Small intestine (tissue), 7 donors: ENCODE results near the gene SSU72. TPM values are rescaled to one million over a fixed set of nuclear protein-coding genes. Genes with fewer than 3 reads are reported as not detected.
A peak's percentile ranks its signal among the peaks of the same experiment; 100 is the strongest.

Experiments
- DNase-seq, 2 donors: peaks; one replicate each; pipeline versions ENCODE4 v3.0.0 to v3.0.0-alpha.2; 2013
- FAIRE-seq: peaks from 2 replicates; lab custom pipeline; 2012; peaks lifted over from hg19 to GRCh38; lab: Jason Lieb, UNC
- H3K27ac ChIP-seq, 3 donors: one replicate each; pipeline ENCODE4 v1.5.1; 2013; ENCODE audit warnings: low read length in 2 of 3, mild to moderate bottlenecking in 2 of 3, control low read depth in 1 of 3, inconsistent platforms in 1 of 3, low read depth in 1 of 3, moderate library complexity in 1 of 3
- H3K27me3 ChIP-seq, 3 donors: one replicate each; pipeline ENCODE4 v1.6.1; 2013; ENCODE audit warnings: low read length in 3 of 3, inconsistent platforms in 1 of 3; ENCODE audit not compliant: control insufficient read depth in 3 of 3, insufficient read depth in 3 of 3
- H3K36me3 ChIP-seq, 3 donors: one replicate each; pipeline ENCODE4 v1.6.1; 2013; ENCODE audit warnings: low read length in 3 of 3, inconsistent platforms in 1 of 3, low read depth in 1 of 3, mild to moderate bottlenecking in 1 of 3, moderate library complexity in 1 of 3; ENCODE audit not compliant: control insufficient read depth in 3 of 3, insufficient read depth in 2 of 3
- H3K4me1 ChIP-seq, 3 donors: one replicate each; pipeline ENCODE4 v1.6.1; 2013; ENCODE audit warnings: low read length in 2 of 3, inconsistent platforms in 1 of 3, low read depth in 1 of 3, mild to moderate bottlenecking in 1 of 3, moderate library complexity in 1 of 3; ENCODE audit not compliant: control insufficient read depth in 3 of 3, insufficient read depth in 2 of 3
- H3K4me3 ChIP-seq, 3 donors: one replicate each; pipeline ENCODE4 v1.5.1; 2013; ENCODE audit warnings: low read length in 3 of 3, control low read depth in 1 of 3, inconsistent platforms in 1 of 3, low read depth in 1 of 3, mild to moderate bottlenecking in 1 of 3, moderate library complexity in 1 of 3
- H3K9me3 ChIP-seq, 2 donors: one replicate each; pipeline ENCODE4 v1.6.1; 2013; ENCODE audit warnings: low read depth in 1 of 2, low read length in 1 of 2; ENCODE audit not compliant: control insufficient read depth in 2 of 2, insufficient read depth in 1 of 2
- WGBS, 3 donors: extraction: QIAGEN DNeasy Blood & Tissue Kit; methylation state at CpG; one replicate each; pipeline ENCODE4 v1.1.7; 2013; 5-methylcytosine and 5-hydroxymethylcytosine counted together
- polyA plus RNA-seq, 4 donors: library from polyadenylated mRNA; stranded (reverse) in 3 of 4; unstranded in 1 of 4; fragments of 200-250 nt in 3 of 4; fragments of 120-200 nt in 1 of 4; gene quantifications; one replicate each; pipeline versions ENCODE4 v1.2.1 to v1.2.3, GENCODE V29; 2013
- donor health status: healthy with polysubstance abuse.
- donor health status: control.
- donor health status: control.
- donor health status: Bipolar disorder and iron deficiency.
- donor health status: healthy.

Gene SSU72
- polyA plus RNA-seq, 4 donors, result 83.9 to 140 (median 124) TPM

DNA sequence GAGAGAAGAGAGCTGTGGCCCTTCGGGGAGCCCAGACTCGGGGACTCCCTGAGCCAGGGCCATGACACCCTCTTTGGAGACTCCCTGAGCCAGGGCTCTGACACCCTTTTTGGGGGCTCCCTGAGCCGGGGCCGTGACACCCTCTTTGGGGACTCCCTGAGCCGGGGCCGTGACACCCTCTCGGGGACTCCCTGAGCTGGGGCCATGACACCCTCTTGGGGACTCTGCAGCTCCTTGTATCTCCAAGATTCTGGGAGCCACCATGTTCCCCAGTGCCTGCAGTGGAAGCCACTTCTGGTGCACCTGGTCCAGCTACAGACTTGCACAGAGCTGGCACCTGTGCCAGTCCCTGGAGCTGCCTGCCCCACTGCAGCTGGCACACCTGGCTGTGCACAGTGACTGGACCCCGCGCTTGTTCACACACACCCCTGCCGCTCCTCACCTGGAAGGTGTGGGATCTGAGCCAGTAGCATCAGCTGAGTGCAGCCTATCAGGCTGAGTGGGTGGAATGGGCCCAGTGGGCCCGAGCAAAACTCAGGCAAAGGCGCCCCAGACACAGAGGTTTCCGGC lies 3.8 kb upstream of the SSU72 start:
- H3K36me3 ChIP-seq, result peaks cover 0 to under 1% (median 0%) of the 10 kb centered on the region in 3 donors
- H3K27me3 ChIP-seq, result peaks cover 0 to 22% (median 0%) of the 10 kb centered on the region in 3 donors
- DNase-seq (no peak), FAIRE-seq (no peak)
- no peak overlapping the region for H3K4me3 ChIP-seq
- H3K4me1 ChIP-seq, result peaks cover 0 to 22% (median 6%) of the 10 kb centered on the region in 3 donors
- H3K27ac ChIP-seq, result no peak overlapping the region
- H3K9me3 ChIP-seq, result no peaks in the 10 kb centered on the region
- 51 to 82% (median 61%) methylated on average over 13 of the region's 13 CpGs for WGBS, 3 donors

DNA sequence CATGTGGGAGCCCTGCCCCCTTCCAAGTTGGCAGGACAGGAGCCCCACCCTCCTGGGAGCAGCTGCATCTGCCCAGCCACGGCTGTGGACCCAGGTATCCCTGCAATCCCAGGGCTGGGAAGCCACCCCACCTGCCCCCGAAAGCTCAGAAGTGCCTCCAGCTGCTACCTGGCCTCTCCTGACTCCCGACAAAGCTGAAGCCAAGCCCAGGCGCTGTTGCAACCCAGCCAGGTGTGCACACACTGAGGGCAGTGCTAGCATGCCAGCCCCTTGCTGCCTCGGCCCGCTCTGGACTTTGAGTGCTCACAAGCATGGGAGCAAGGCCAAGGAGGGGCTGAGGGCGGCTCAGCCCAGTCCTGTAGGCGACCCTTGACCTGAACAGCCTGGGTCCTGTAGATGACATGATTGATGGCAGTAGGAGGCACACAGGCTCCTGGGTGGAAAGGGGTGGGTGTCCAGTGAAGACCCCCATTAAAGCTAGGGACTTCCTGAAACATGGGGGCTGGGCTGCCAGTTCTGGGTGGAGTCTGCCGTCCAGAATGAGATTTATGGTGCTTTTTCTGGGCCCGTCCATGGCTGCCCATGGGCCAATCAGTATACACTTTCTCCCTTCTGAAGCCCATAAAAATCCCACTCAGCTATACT lies 2.8 kb upstream of the SSU72 start:
- Histone ChIP-seq H3K9me3 (no peaks in the 10 kb centered on the region), H3K27me3 (peaks cover 0 to 14% (median 0%) of the 10 kb centered on the region in 3 donors), H3K4me1 (peaks cover 4 to 26% (median 6%) of the 10 kb centered on the region in 3 donors), H3K36me3 (peaks cover 0 to 9% (median 0%) of the 10 kb centered on the region in 3 donors), H3K27ac (peak overlapping the region; percentile 33 to 63 (median 52)), H3K4me3 (no peak overlapping the region)
- WGBS, 3 donors, result 12 to 38% (median 17%) methylated on average over 10 of the region's 10 CpGs
- DNase-seq (peak; percentile 80 to 90), FAIRE-seq (no peak)

DNA sequence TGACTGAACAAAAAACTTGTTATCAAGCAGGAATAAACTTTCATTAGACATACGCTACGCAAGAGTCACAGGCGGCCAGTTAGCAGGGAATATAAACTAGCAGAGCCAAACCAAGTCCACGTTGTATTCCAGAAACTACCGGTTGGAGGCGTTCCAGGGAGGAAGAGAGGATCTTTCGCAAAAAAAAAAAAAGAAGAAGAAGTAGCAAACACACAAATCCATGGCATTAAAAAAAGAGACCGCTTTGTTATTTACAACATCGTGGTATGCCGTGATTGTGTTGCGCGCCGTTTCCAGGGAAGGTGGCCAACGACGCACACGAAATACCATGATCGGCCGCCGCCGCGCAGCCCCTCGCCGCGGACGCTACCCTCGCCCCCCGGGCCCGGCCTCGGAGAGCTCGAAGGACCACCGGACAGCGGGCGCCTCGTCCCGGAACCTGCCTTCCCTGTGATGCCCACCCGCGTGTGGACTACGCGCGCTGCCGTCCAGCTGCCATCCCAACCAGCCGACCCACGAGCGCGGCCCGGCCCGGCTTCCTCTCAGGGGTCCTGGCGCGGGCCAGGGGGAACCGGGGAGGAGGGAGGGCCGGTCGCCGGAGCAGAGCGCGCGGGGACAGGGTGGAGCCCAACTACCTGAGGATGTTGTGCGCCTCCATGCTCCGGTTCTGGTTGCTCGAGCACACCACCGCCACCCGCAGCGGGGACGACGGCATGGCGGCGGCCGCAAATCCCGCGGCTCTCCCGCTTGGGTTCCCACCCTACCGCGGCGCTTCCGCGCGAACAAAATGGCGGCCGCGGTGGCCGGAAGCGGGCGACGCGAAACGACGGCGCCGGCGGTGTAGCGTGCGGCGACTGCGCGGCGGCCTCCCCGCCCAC lies 581 bp downstream of the SSU72 start:
- Histone ChIP-seq H3K27me3 (no peaks in the 10 kb centered on the region), H3K9me3 (no peaks in the 10 kb centered on the region), H3K4me1 (peaks cover 4 to 26% (median 6%) of the 10 kb centered on the region in 3 donors), H3K36me3 (peaks cover 0 to 39% (median 0%) of the 10 kb centered on the region in 3 donors), H3K27ac (peak overlapping the region; percentile 97 to 99 (median 99)), H3K4me3 (peak overlapping the region; percentile 87 to 97 (median 88))
- 0 to 1% (median 0%) methylated on average over 54 to 96 of the region's 96 CpGs for WGBS, 3 donors
- FAIRE-seq (no peak), DNase-seq (peak; percentile 64 to 73)

DNA sequence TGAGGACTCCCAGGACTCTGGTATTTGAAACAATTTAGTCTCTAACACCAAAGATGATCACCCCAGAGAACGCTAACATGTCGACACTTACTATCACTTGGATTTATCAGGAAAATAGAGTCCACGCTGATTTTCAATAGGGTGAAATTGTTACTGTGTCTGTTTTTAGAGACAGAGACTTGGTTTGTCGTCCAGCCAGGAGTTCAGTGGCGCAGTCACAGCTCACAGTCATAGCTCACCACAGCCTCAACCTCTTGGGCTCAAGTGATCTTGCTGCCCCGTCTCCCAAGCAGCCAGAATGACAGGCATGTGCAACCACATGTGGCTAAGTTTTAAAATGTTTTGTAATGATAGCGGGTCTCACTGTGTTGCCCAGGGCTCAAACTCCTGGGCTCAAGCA lies 5.3 kb downstream of the SSU72 start:
- Histone ChIP-seq H3K4me1 (peaks cover 0 to 5% (median 4%) of the 10 kb centered on the region in 3 donors), H3K27ac (no peak overlapping the region), H3K9me3 (no peaks in the 10 kb centered on the region), H3K4me3 (no peak overlapping the region), H3K27me3 (no peaks in the 10 kb centered on the region), H3K36me3 (peaks cover 0 to 78% (median 4%) of the 10 kb centered on the region in 3 donors)
- no peak for FAIRE-seq
- 80 to 86% (median 86%) methylated on average over 7 of the region's 7 CpGs for WGBS, 3 donors
- no peak for DNase-seq

DNA sequence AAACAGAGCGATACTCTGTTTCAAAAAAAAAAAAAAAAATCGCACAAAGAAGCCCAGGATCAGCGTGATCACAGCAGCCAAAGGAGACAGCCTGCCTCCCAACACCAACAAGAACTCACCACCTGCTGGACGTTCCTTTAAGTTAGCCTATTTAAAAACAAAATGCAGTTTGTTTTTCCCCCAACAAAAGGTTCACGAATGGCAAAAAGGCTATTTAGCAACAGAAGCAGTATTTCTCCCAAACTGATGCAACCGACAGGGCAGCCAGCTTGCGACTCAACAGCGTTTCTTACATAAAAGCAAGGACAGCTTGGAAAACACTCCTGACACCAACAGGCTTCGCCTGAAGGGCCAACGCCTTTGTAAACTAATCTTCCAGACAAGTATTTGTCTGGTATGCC lies 6.8 kb downstream of the SSU72 start:
- H3K36me3 ChIP-seq, result peaks cover 0 to 86% (median 10%) of the 10 kb centered on the region in 3 donors
- peaks cover 0 to 4% (median 0%) of the 10 kb centered on the region in 3 donors for H3K4me1 ChIP-seq
- no peak overlapping the region for H3K27ac ChIP-seq

DNA sequence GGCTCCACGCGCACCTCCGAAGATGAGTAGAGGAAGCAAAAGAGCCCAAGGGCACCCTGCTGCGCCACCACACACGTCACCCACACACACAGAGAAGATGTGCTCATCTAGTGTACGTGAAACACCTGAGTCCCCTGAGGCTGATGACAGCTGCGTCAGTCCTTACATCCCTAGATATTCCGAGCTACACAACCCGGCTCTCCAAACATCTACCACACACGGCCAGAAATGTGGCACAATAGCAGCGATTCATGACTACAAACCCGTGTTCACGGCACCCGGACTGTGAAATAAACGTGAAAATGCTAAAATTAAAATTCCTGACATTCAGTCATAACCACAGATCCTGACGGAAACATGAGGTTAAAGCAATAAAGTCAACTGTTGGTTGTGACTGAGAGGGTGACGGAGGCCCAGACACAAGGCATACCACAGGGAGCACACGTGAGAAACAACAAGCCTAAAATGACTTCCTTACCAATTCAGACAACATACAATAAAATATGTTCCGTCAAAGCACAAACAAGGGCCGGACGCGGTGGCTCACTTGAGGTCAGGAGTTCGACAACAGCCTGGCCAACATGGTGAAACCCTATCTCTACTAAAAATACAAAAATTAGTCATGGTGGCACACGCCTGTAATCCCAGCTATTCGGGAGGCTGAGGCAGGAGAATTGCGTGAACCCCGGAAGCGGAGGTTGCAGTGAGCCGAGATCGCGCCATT lies 7.3 kb downstream of the SSU72 start:
- 88 to 90% (median 89%) methylated on average over 31 of the region's 31 CpGs for WGBS, 3 donors
- FAIRE-seq (no peak), DNase-seq (no peak)
- H3K4me1 ChIP-seq, result no peaks in the 10 kb centered on the region
- peaks cover 0 to 88% (median 11%) of the 10 kb centered on the region in 3 donors for H3K36me3 ChIP-seq
- H3K9me3 ChIP-seq, result no peaks in the 10 kb centered on the region
- H3K27me3 ChIP-seq, result no peaks in the 10 kb centered on the region
- H3K27ac ChIP-seq, result no peak overlapping the region
- H3K4me3 ChIP-seq, result no peak overlapping the region

More for the DNA sequence above, 6.8 kb downstream of the SSU72 start:
- Histone ChIP-seq H3K4me3 (no peak overlapping the region), H3K9me3 (no peaks in the 10 kb centered on the region), H3K27me3 (no peaks in the 10 kb centered on the region)
- FAIRE-seq (no peak), DNase-seq (no peak)
- 62 to 80% (median 77%) methylated on average over 10 of the region's 10 CpGs for WGBS, 3 donors

DNA sequence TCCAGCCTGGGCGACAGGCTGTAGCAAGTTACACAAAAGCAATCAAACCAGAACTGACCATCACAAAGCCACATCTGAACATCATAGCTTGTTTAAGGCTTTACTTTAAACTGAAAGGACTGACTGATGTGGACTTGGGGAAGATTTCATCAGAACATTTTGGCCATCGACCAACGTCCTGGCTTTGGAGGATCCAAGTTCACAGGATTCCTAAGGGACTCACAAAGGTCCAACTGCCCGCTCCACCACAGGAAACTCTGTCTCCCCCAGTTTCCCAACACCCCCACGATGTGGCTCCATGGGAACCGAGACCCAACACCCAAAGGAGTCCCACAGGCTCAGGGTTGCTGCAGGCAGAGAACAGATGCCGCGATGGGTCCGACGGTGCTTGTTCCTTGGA lies 9.3 kb downstream of the SSU72 start:
- no peaks in the 10 kb centered on the region for H3K27me3 ChIP-seq
- peaks cover 0 to 88% (median 17%) of the 10 kb centered on the region in 3 donors for H3K36me3 ChIP-seq
- FAIRE-seq, result no peak
- no peak overlapping the region for H3K27ac ChIP-seq
- no peak for DNase-seq
- H3K9me3 ChIP-seq, result no peaks in the 10 kb centered on the region
- 93 to 97% (median 93%) methylated on average over 10 of the region's 10 CpGs for WGBS, 3 donors
- H3K4me1 ChIP-seq, result no peaks in the 10 kb centered on the region
- no peak overlapping the region for H3K4me3 ChIP-seq
